Muscle layer of duodenum (tissue), 2 donors: Measurements from ENCODE around the gene EIF5.

Experiments
- H3K27ac ChIP-seq: one replicate; pipeline ENCODE4 v1.7.0; 2013; ENCODE audit warnings: mild to moderate bottlenecking, low read length
- H3K27me3 ChIP-seq: one replicate; pipeline ENCODE4 v1.7.0; 2013; ENCODE audit warnings: low read depth, mild to moderate bottlenecking, control low read depth, low read length
- H3K36me3 ChIP-seq, 2 donors: one replicate each; pipeline ENCODE4 v1.7.0; 2013; ENCODE audit warnings: low read length in 2 of 2, control low read depth in 1 of 2, mild to moderate bottlenecking in 1 of 2; ENCODE audit not compliant: insufficient read depth in 2 of 2, control insufficient read depth in 1 of 2
- H3K4me1 ChIP-seq, 2 donors: one replicate each; pipeline ENCODE4 v1.7.0; 2013; ENCODE audit warnings: low read length in 2 of 2, mild to moderate bottlenecking in 2 of 2, control low read depth in 1 of 2, moderate library complexity in 1 of 2; ENCODE audit not compliant: insufficient read depth in 2 of 2, control insufficient read depth in 1 of 2
- H3K4me3 ChIP-seq, 2 donors: one replicate each; pipeline ENCODE4 v1.7.0; 2013; ENCODE audit warnings: low read length in 2 of 2, low read depth in 1 of 2, mild to moderate bottlenecking in 1 of 2
- H3K9me3 ChIP-seq, 2 donors: one replicate each; pipeline ENCODE4 v1.7.0; 2013; ENCODE audit warnings: low read length in 2 of 2, control low read depth in 1 of 2, mild to moderate bottlenecking in 1 of 2; ENCODE audit not compliant: control insufficient read depth in 1 of 2
- donor health status: healthy.

Gene EIF5

DNA sequence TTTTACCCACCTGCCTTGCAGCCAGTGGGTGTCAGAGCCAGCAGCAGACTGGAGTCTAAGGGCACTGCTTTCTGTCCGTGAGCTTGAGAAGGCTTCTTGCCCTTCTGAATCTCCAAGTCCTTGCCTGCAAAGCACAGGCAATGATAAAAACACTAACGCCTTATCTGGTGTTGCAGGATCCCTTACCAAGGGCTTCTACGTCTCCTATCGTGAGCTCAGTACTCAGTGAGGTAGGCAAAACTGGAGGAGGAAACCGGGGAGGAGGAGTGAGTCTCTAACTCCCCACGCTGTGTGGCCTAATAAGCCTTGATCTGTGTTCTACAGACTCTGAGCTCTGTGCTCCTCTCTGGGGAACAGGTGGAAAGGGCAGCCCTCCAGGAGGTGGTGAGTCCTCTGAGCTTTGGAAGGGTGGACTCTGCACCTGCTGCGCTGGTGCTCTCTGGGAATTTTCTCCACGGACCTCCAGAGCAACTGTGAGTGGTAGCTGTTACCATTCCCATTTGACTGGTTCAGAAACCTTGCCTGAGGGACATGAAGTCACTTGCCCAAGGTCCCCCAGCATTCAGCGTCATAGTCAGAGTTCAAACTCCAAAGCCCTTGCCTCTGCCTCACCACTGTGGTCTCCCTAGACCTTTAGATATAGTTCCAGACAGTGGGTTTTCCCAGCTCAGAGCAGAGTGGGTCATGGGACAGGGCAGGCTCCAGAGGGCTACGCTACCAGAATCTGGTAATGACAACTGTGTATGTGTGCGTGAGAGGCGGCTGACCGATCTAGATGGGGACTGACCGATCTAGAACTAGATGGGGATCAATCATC is 44.2 kb downstream of the EIF5 start:
- Histone ChIP-seq H3K4me3 (no peak overlapping the region), H3K27ac (no peak overlapping the region), H3K27me3 (no peaks in the 10 kb centered on the region), H3K9me3 (no peaks in the 10 kb centered on the region), H3K36me3 (no peaks in the 10 kb centered on the region), H3K4me1 (no peaks in the 10 kb centered on the region)

DNA sequence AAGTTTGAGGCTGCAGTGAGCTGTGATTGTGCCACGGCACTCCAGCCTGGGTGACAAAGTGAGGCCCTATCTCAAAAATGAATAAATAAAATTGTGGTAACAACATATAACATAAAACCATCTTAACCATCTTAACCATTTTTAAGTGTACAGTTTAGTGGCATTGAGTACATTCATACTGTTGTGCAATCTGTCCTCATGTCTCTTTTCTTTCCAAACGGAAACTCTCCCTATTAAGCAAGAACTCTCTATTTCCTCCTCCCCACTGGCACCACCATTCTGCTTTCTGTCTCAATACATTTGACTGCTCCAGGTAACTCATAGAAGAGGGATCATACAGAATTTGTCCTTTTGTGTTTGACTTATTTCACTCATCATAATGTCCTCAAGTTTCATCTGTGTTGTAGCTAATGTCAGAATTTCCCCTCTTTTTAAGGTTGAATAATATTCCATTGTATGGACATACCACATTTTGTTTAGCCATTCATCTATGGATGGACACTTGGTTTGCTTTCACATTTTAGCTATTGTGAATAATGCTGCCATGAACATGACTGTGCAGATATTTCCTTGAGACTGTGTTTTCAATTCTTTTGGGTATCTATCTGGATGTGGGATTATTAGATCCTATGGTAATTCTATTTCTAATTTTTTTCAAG is 46.8 kb downstream of the EIF5 start:
- Histone ChIP-seq H3K27me3 (no peaks in the 10 kb centered on the region), H3K4me1 (peaks cover 0 to 8% of the 10 kb centered on the region in 2 donors), H3K4me3 (no peak overlapping the region), H3K9me3 (no peaks in the 10 kb centered on the region), H3K27ac (no peak overlapping the region), H3K36me3 (no peaks in the 10 kb centered on the region)

DNA sequence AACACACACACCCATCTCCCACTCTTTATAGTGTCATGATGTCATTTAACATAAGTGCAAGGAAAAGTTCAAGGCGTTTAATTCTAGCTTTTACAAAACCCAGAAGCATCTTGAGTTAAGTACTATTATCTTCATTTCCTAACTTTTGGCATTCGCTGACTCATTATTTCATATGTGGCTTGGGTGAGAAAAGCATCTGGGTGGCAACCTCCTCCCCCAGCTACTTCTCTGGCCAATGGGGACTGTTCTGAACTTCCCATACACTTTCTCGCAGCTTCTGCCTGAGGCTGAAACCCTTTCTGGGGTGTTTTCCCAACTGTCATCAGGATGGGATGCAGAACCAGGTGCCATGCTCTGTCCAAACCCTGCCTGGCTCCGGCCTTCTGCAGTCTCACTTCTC is 48.3 kb downstream of the EIF5 start:
- Histone ChIP-seq H3K4me3 (no peak overlapping the region), H3K27ac (no peak overlapping the region), H3K9me3 (no peaks in the 10 kb centered on the region), H3K27me3 (no peaks in the 10 kb centered on the region), H3K36me3 (peaks cover 0 to 7% of the 10 kb centered on the region in 2 donors), H3K4me1 (peaks cover 0 to 8% of the 10 kb centered on the region in 2 donors)

DNA sequence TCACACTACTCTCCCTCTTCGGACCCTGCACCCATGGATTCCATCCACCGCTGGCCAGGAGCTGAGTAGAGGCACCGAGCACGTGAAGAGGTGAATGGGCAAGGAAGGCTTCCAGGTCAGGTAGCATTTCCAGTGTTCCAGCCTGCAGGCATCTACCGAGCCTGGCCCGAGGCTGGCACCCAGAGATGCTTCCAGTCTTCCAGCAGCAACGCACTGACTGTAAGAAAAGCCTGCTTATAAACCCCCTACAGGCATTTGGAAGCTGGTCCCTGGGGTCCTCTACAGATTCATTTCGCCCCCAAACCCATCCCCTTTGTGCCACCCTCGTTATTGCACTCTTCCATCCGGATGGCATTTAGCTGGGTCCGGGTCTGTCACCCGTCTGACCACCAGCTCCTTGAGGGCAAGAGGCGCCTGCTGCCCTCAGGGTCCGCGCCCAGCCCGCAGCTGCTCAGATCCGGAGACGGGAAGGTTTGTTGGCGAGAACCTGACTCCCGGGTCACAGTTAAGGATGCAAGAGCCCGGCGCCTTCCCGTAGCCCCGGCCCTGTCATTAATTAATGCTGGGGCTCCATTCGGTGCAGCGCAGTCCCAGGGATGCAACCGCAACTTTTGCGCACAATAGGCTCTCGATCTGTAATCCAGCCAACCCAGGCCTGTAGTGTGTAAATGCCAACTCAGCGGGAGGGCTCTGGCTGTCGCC is 50.6 kb downstream of the EIF5 start:
- Histone ChIP-seq H3K27me3 (no peaks in the 10 kb centered on the region), H3K4me1 (peaks cover 0 to 21% of the 10 kb centered on the region in 2 donors), H3K9me3 (no peaks in the 10 kb centered on the region), H3K36me3 (peaks cover 0 to 7% of the 10 kb centered on the region in 2 donors), H3K4me3 (peak overlapping the region; percentile 94 to 96), H3K27ac (peak overlapping the region; percentile 16)

DNA sequence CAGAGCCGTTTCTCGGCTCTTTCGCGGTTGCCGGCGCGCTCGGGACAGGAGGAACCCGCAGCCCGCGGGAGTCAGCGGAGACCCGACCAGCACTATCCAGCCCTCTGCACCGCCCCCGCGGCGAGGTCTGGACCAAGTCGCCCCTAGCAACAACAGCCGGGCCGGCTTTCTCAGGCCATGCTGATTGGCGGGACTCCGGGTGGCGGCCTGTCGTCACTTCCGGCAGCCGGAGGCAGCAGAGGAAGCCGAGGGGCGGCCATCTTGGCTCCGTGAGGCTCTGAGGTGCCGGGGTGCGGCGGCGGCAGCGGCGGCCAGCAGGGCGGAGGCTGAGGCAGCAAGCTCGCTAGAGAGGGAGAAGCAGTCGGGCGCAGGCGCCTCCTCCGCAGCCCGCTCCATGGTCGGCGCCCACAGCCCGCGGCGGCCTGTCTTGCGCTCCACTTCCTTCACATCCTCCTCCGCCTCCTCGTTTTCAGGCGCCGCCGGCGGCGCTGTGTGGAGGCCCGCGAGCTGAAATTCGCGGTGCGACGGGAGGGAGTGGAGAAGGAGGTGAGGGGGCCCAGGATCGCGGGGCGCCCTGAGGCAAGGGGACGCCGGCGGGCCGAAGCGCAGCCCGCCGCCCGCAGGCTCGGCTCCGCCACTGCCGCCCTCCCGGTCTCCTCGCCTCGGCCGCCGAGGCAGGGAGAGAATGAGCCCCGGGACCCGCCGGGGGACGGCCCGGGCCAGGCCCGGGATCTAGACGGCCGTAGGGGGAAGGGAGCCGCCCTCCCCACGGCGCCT is 51.3 kb downstream of the EIF5 start, which contains the start of gene MARK3:
Gene MARK3 (plus strand): TSS at position 264 of the 777 bp plus-strand sequence. CDS start 615 bp downstream, outside the sequence.
- Histone ChIP-seq H3K27ac (peak within 1 kb of the TSS; percentile 77), H3K4me1 (peaks cover 0 to 21% of the 10 kb centered on the region in 2 donors), H3K4me3 (peak within 1 kb of the TSS; percentile 94 to 96), H3K36me3 (peaks cover 0 to 7% of the 10 kb centered on the region in 2 donors), H3K27me3 (no peaks in the 10 kb centered on the region), H3K9me3 (no peaks in the 10 kb centered on the region)

DNA sequence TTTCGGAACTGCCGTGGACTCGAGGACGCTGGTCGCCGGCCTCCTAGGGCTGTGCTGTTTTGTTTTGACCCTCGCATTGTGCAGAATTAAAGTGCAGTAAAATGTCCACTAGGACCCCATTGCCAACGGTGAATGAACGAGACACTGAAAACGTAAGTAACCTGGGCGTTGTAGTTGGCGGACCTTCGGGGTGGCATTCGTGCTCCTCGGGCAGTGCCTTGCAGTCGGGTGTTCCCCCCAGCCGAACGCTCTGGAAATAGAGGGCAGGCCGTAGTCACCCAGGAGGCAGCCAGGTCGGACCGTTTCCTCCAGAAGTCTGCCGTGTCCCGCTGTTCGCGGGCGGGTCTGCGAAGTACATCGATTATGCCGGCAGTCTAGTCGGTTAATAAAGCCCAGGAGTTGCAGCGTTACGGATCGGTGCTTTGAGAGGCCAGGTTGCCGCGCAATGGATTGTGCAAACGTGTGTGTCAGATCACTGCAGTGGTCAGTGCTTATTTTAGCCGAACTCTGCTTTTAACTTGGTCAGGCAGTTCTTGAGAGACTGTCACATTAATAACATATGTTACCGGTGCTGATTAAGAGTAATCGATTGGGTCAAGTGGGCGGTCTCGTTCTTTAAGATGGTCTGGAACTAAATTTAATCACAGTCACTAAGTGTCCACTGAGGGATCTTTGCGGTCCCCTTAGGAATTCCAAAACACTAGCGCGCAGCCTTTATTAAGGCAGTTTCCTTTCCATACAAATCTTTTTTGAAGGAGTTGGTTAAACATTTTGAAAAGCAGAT is 52.1 kb downstream of the EIF5 start:
- peak overlapping the region; percentile 77 for H3K27ac ChIP-seq
- H3K4me1 ChIP-seq: peaks cover 0 to 23% of the 10 kb centered on the region in 2 donors
- H3K9me3 ChIP-seq: no peaks in the 10 kb centered on the region
- H3K27me3 ChIP-seq: no peaks in the 10 kb centered on the region
- peak overlapping the region; percentile 94 to 96 for H3K4me3 ChIP-seq
- H3K36me3 ChIP-seq: peaks cover 0 to 7% of the 10 kb centered on the region in 2 donors

DNA sequence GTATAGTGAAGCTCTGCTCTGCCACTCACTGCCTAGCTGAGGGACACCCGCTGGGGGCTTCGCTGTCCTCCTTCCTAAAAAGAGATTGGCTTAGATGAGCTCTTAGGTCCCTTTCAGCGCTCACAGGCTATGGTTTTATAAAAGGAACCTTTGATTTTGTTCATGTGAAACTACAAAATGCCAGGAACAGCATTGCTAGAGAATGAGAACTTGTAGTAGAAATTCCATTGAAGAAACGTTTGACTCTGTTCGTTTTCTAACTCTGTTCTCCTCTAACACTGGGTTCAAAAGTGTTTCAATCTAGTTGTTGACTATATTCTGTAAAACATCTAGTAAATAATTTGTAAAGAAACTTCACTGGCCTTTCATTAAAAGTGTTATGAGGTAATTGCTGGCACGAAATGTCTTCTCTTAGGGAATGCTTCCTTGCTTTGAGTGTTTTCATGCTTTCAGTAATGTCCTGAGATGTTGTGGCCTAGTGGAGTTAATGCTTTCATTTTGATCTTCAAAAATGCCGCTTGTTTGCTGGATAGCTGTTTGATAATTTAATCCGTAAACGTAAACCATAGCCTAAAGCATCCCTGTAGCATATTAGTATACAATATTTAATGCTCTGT is 52.8 kb downstream of the EIF5 start:
- H3K36me3 ChIP-seq: peaks cover 0 to 7% of the 10 kb centered on the region in 2 donors
- H3K9me3 ChIP-seq: no peaks in the 10 kb centered on the region
- no peaks in the 10 kb centered on the region for H3K27me3 ChIP-seq
- H3K4me3 ChIP-seq: peak overlapping the region; percentile 94 to 96
- H3K4me1 ChIP-seq: peaks cover 0 to 29% of the 10 kb centered on the region in 2 donors
- peak overlapping the region; percentile 77 for H3K27ac ChIP-seq

DNA sequence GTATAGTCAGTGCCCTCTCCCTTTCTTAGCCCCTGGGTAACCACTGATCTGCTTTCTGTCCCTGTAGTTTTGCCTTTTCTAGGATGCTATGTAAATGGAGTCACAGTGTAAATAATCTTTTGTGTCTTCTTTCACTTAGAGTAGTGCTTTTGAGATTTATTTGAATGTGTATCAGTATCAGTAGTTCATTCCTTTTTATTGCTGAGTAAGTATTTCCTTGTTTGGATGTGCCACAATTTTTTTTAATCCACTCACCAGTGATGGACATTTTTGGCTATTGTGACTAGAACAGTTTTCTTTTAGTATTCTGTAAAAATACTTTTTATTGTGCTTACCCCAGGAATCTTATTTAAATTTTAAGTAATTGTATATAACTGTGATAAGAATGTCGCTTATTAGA is 54.6 kb downstream of the EIF5 start:
- no peaks in the 10 kb centered on the region for H3K9me3 ChIP-seq
- H3K36me3 ChIP-seq: peaks cover 0 to 7% of the 10 kb centered on the region in 2 donors
- H3K4me3 ChIP-seq: no peak overlapping the region
- H3K27me3 ChIP-seq: no peaks in the 10 kb centered on the region
- H3K4me1 ChIP-seq: peaks cover 0 to 45% of the 10 kb centered on the region in 2 donors
- H3K27ac ChIP-seq: no peak overlapping the region

DNA sequence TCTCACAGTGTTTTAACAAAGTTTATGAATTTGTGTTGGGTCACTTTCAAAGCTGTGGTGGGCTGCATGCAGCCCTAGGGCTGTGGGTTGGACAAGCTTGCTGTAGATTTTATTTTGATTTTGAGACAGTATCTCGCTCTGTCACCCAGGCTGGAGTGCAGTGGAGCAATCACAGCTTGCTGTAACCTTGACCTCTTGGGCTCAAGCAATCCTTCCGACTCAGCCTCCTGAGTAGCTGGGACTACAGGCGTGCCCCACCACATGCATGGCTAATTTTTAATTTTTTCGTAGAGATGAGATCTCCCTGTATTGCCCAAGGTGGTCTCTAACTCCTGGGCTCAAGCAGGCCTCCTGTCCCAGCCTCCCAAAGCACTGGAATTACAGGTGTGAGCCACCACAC is 56.6 kb downstream of the EIF5 start:
- Histone ChIP-seq H3K27ac (no peak overlapping the region), H3K36me3 (peaks cover 0 to 7% of the 10 kb centered on the region in 2 donors), H3K4me1 (peaks cover 7 to 55% of the 10 kb centered on the region in 2 donors), H3K27me3 (no peaks in the 10 kb centered on the region), H3K4me3 (no peak overlapping the region), H3K9me3 (no peaks in the 10 kb centered on the region)

DNA sequence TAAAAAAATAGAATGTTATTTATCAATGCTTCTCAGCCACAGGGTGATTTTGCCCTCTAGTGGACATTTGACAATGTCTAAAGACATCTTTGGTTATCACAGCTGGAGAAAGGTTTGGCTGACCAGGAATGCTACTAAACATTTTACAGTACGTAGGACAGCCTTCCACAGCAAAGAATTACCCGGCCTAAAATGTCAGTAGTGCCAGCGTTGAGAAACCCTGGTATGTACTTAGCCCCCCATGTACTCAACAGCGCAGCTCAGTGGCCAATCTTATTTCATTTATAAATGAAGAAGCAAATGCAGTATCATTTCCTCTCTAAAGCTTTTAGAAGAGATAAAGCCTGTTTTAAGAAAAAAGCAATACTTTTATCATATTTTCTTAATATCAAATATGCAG is 57.0 kb downstream of the EIF5 start:
- H3K27me3 ChIP-seq: no peaks in the 10 kb centered on the region
- no peak overlapping the region for H3K4me3 ChIP-seq
- no peaks in the 10 kb centered on the region for H3K9me3 ChIP-seq
- H3K4me1 ChIP-seq: peaks cover 7 to 59% of the 10 kb centered on the region in 2 donors
- H3K36me3 ChIP-seq: peaks cover 0 to 7% of the 10 kb centered on the region in 2 donors
- H3K27ac ChIP-seq: no peak overlapping the region
